IMR-90 (cell line): ENCODE measurements around the gene RNF11. TPM values are rescaled to one million over a fixed set of nuclear protein-coding genes. Genes with fewer than 3 reads are reported as not detected.

Experiments
- ATAC-seq: fragments of 200-7000 bp; cut with Tn5 transposase; 2 replicates; pipeline ENCODE4 v1.9.1; 2020; ENCODE audit warnings: low read depth, mild to moderate bottlenecking, moderate library complexity
- BruUV-seq: library from RNA; stranded (reverse); fragments of 400-500 nt; replicated peaks from 2 replicates; lab custom pipeline; 2021; lab: Mats Ljungman, UMichigan
- CTCF ChIA-PET: fragments of 300-600 bp; formaldehyde crosslinking; extraction: SDS; loops from one replicate; lab custom pipeline; 2021; ENCODE audit warnings: antibody characterized with exemption; lab: Yijun Ruan, JAX
- POLR2A ChIA-PET: fragments of 300-600 bp; sonication (Branson Sonifier 250); formaldehyde crosslinking; loops from one replicate; lab custom pipeline; 2022; ENCODE audit warnings: antibody characterized with exemption; ENCODE audit not compliant: unreplicated experiment; lab: Charles Lee
- DNase-seq: peaks from one replicate; pipeline ENCODE4 v3.0.0; 2013
- H2AFZ ChIP-seq: replicated peaks from 2 replicates; pipeline ENCODE3; 2013; ENCODE audit warnings: low read length, mild to moderate bottlenecking; ENCODE audit not compliant: poor library complexity
- H2AK5ac ChIP-seq: 2 replicates; pipeline ENCODE4 v1.6.1; 2013; ENCODE audit warnings: low read depth, low read length, inconsistent platforms
- H2AK9ac ChIP-seq: replicated peaks from 2 replicates; pipeline ENCODE3; 2013; ENCODE audit warnings: mild to moderate bottlenecking, low read depth, low read length, moderate library complexity; ENCODE audit not compliant: poor library complexity
- H2BK120ac ChIP-seq: 2 replicates; pipeline ENCODE4 v1.6.1; 2013; ENCODE audit warnings: low read depth, low read length, inconsistent platforms
- H2BK15ac ChIP-seq: 3 replicates; pipeline ENCODE4 v1.6.1; 2013; ENCODE audit warnings: low read depth, low read length, inconsistent platforms
- H2BK20ac ChIP-seq: 2 replicates; pipeline ENCODE4 v1.6.1; 2013; ENCODE audit warnings: low read depth, mild to moderate bottlenecking, inconsistent platforms, low read length, moderate library complexity
- H2BK5ac ChIP-seq: 2 replicates; pipeline ENCODE4 v1.6.1; 2013; ENCODE audit warnings: mild to moderate bottlenecking, low read depth, low read length, inconsistent platforms; ENCODE audit not compliant: poor library complexity, severe bottlenecking
- H3K14ac ChIP-seq: replicated peaks from 2 replicates; pipeline ENCODE4 v1.6.1; 2013; ENCODE audit warnings: low read depth, low read length, inconsistent platforms
- H3K18ac ChIP-seq: 2 replicates; pipeline ENCODE4 v1.6.1; 2013; ENCODE audit warnings: low read depth, low read length, control low read depth
- H3K23ac ChIP-seq: 2 replicates; pipeline ENCODE4 v1.6.1; 2013; ENCODE audit warnings: low read depth, low read length, inconsistent platforms
- H3K27ac ChIP-seq: 2 replicates; pipeline ENCODE4 v1.5.1; 2013; ENCODE audit warnings: mild to moderate bottlenecking, control low read depth, low read length; ENCODE audit not compliant: insufficient read depth
- H3K27me3 ChIP-seq: 2 replicates; pipeline ENCODE4 v1.6.1; 2013; ENCODE audit warnings: low read length; ENCODE audit not compliant: control insufficient read depth, insufficient read depth
- H3K36me3 ChIP-seq: 2 replicates; pipeline ENCODE4 v1.6.1; 2013; ENCODE audit warnings: low read length, mixed read lengths; ENCODE audit not compliant: control insufficient read depth, insufficient read depth
- H3K4ac ChIP-seq: 2 replicates; pipeline ENCODE4 v1.6.1; 2013; ENCODE audit warnings: low read depth, low read length, inconsistent platforms
- H3K4me1 ChIP-seq: 2 replicates; pipeline ENCODE4 v1.6.1; 2013; ENCODE audit warnings: low read length, mixed read lengths; ENCODE audit not compliant: control insufficient read depth, insufficient read depth
- H3K4me2 ChIP-seq: 2 replicates; pipeline ENCODE4 v1.6.1; 2013; ENCODE audit warnings: low read depth, mild to moderate bottlenecking, control low read depth, low read length, moderate library complexity
- H3K4me3 ChIP-seq: 2 replicates; pipeline ENCODE4 v1.5.1; 2013; ENCODE audit warnings: low read depth, mild to moderate bottlenecking, control low read depth, low read length, moderate library complexity; ENCODE audit not compliant: insufficient read depth
- H3K56ac ChIP-seq: 2 replicates; pipeline ENCODE4 v1.6.1; 2013; ENCODE audit warnings: low read length, inconsistent platforms; ENCODE audit not compliant: insufficient read depth; ENCODE audit errors: extremely low read depth
- H3K79me1 ChIP-seq, 2 experiments: 2 replicates each; pipeline ENCODE4 v1.6.1; 2013; ENCODE audit warnings: low read length in 2 of 2, inconsistent platforms in 1 of 2, low read depth in 1 of 2
- H3K9ac ChIP-seq: 2 replicates; pipeline ENCODE4 v1.6.1; 2013; ENCODE audit warnings: low read depth, low read length, control low read depth
- H3K9me1 ChIP-seq: 2 replicates; pipeline ENCODE4 v1.6.1; 2013; ENCODE audit warnings: low read length, inconsistent platforms; ENCODE audit not compliant: insufficient read depth
- H3K9me3 ChIP-seq: 2 replicates; pipeline ENCODE4 v1.6.1; 2013; ENCODE audit warnings: low read length; ENCODE audit not compliant: control insufficient read depth, insufficient read depth
- H4K20me1 ChIP-seq: 2 replicates; pipeline ENCODE4 v1.6.1; 2013; ENCODE audit warnings: low read length, inconsistent platforms; ENCODE audit not compliant: insufficient read depth
- H4K5ac ChIP-seq: 2 replicates; pipeline ENCODE4 v1.6.1; 2013; ENCODE audit warnings: mild to moderate bottlenecking, low read depth, low read length, control low read depth
- H4K8ac ChIP-seq, 2 experiments: 2 replicates each; pipeline ENCODE4 v1.6.1; 2013; ENCODE audit warnings: low read depth in 2 of 2, low read length in 2 of 2, control low read depth in 1 of 2, inconsistent platforms in 1 of 2
- H4K91ac ChIP-seq: 2 replicates; pipeline ENCODE4 v1.6.1; 2013; ENCODE audit warnings: low read depth, low read length, inconsistent platforms; ENCODE audit not compliant: insufficient read depth
- CEBPB ChIP-seq: IDR thresholded peaks from 2 replicates; pipeline ENCODE4 v1.6.1; 2012; ENCODE audit warnings: low read depth, low read length, improper control_type of control experiment
- MAZ ChIP-seq: IDR thresholded peaks from 2 replicates; pipeline ENCODE4 v1.6.1; 2012; ENCODE audit warnings: low read depth, mild to moderate bottlenecking, low read length, improper control_type of control experiment, moderate library complexity, borderline replicate concordance
- MXI1 ChIP-seq: IDR thresholded peaks from 2 replicates; pipeline ENCODE4 v1.6.1; 2012; ENCODE audit warnings: low read depth, mild to moderate bottlenecking, low read length, moderate library complexity, borderline replicate concordance
- POLR2A ChIP-seq: IDR thresholded peaks from 2 replicates; pipeline ENCODE4 v1.6.1; 2012; ENCODE audit warnings: mild to moderate bottlenecking, low read depth, low read length
- RCOR1 ChIP-seq: IDR thresholded peaks from 2 replicates; pipeline ENCODE4 v1.6.1; 2012; ENCODE audit warnings: mild to moderate bottlenecking, low read length, improper control_type of control experiment; ENCODE audit not compliant: insufficient replicate concordance
- RFX5 ChIP-seq: IDR thresholded peaks from 2 replicates; pipeline ENCODE4 v1.8.0; 2012; ENCODE audit warnings: low read depth, mild to moderate bottlenecking, low read length, moderate library complexity
- USF2 ChIP-seq: fragments of 150-350 bp; IDR thresholded peaks from 2 replicates; pipeline ENCODE4 v1.6.1; 2017; ENCODE audit warnings: mild to moderate bottlenecking, antibody characterized with exemption, low read length, low read depth
- WGBS, 2 experiments: methylation state at CpG; one replicate each; pipeline versions ENCODE4 v1.1.5 to v1.1.7; 2013; ENCODE audit warnings: missing lambda C conversion rate in 2 of 2; ENCODE audit not compliant: insufficient read length in 1 of 2; ENCODE audit errors: extremely low coverage in 2 of 2; 5-methylcytosine and 5-hydroxymethylcytosine counted together
- dilution Hi-C: fragments of 300-500 bp; cut with HindIII; formaldehyde crosslinking; loops from one replicate; pipeline ENCODE4 v1.14.3; 2018; ENCODE audit warnings: low sequenced_read_pairs; ENCODE audit not compliant: unreplicated experiment
- in situ Hi-C: fragments of 300-500 bp; cut with MboI; formaldehyde crosslinking; loops from 3 replicates; pipeline ENCODE4 v1.14.3; 2019; ENCODE audit warnings: low sequenced_read_pairs, inconsistent platforms, mixed read lengths
- intact Hi-C: fragments of 100-400 bp; cut with micrococcal nuclease; formaldehyde crosslinking; loops from 2 replicates; pipeline ENCODE4 v1.10.0; 2022
- polyA plus RNA-seq, 3 experiments: library from polyadenylated mRNA; depleted of rRNA; stranded (reverse); fragments of >200 nt; gene quantifications; 2 replicates each; pipeline ENCODE4 v1.2.3, GENCODE V29; 2012; ENCODE audit warnings: low replicate concordance in 1 of 3
- total RNA-seq: library from RNA; depleted of rRNA; stranded (reverse); fragments of >200 nt; gene quantifications from 2 replicates; pipeline ENCODE4 v1.2.3, GENCODE V29; 2012

Gene RNF11
- total and polyA plus RNA-seq, 2 of the 4 experiments (the other 2 are of a cell fraction), result 63.3 to 64.1 TPM

- TF ChIP-seq RCOR1, result no peak
Observed at GRCh38 chr1:51234721-51235425, 1.2 kb upstream of the RNF11 start (continued).

- Histone ChIP-seq H3K18ac (peak overlapping the region; percentile 25), H2AFZ (peak overlapping the region; percentile 92), H2AK5ac (peak overlapping the region; percentile 59), H2BK20ac (no peak overlapping the region), H3K4me3 (peak overlapping the region; percentile 85), H3K9ac (peak overlapping the region; percentile 82), H3K9me3 (no peaks in the 10 kb centered on the region), H4K5ac (peak overlapping the region; percentile 65), H3K4ac (peak overlapping the region; percentile 81), H3K56ac (peak overlapping the region; percentile 86), H3K14ac (peak overlapping the region; percentile 78), H3K4me2 (peak overlapping the region; percentile 95), H3K9me1 (peaks cover 12% of the 10 kb centered on the region), H3K27me3 (no peaks in the 10 kb centered on the region), H3K36me3 (no peaks in the 10 kb centered on the region), H2BK5ac (peak overlapping the region; percentile 74), H4K91ac (peak overlapping the region; percentile 91), H3K27ac (peak overlapping the region; percentile 89), H2BK15ac (no peak overlapping the region), H4K20me1 (peaks cover 46% of the 10 kb centered on the region), H2AK9ac (peak overlapping the region; percentile 99), H3K4me1 (peaks cover 8% of the 10 kb centered on the region), H3K79me1 (peaks cover 0 to 35% of the 10 kb centered on the region in 2 experiments; a peak in 2 of 4 replicates), H2BK120ac (peak overlapping the region; percentile 10; the same call in 1 of the 2 replicates), H4K8ac (peak overlapping the region in 1 of 2 experiments; percentile 48; a peak in 2 of 4 replicates), H3K23ac (peak overlapping the region; percentile 89)
- 0% methylated on average over 12 of the region's 54 CpGs; no CpG with 5 or more reads in 1 of the 2 experiments for WGBS, 2 experiments
- peak; percentile 24; the same call in 1 of the 2 replicates for TF ChIP-seq MAZ
- peak; percentile 49; the same call in 1 of the 2 replicates for TF ChIP-seq CEBPB
- no peak for TF ChIP-seq RFX5
- peak; percentile 26; the same call in 1 of the 2 replicates for TF ChIP-seq POLR2A
- no peak for TF ChIP-seq USF2
- TF ChIP-seq MXI1, result no peak; the same call in 1 of the 2 replicates
- intact Hi-C loops, result loop anchor here (1.0 to 2.0 kb wide), 2 partner anchors 44 to 186 kb away; no protein-coding TSS in a partner anchor
- in situ Hi-C loops, result no loop called here
- TSS peak; percentile 18 for BruUV-seq
- ATAC-seq, result peak; percentile 43
- POLR2A ChIA-PET, result interaction anchor here (0.7 kb wide), 1 partner anchor 39 kb away, joined by 4 read pairs; no protein-coding TSS in a partner anchor
- CTCF ChIA-PET, result interaction anchor here (0.6 to 1.1 kb wide), 2 partner anchors 25 to 60 kb away, joined by 3 to 5 read pairs; no protein-coding TSS in a partner anchor
- DNase-seq, result peak; percentile 39
- dilution Hi-C loops, result no loop called here
Observed at GRCh38 chr1:51236531-51237350, 668 bp downstream of the RNF11 start.
